ENCODE data around the gene MCIDAS.

The MCIDAS gene

GRCh38 chr5:55230086-55230629 is 3.0 kb upstream of the MCIDAS start:
- no peak for DNase-seq (ENCODE audit: low spot score in 2 of 2)
- Histone ChIP-seq H3K36me3 (replicated peaks) (peaks cover 8% of the 10 kb centered on the region; the same call in 1 of the 2 replicates), H3K9me3 (no peaks in the 10 kb centered on the region), H3K4me1 (peaks cover 22% of the 10 kb centered on the region), H3K4me3 (no peak overlapping the region), H3K27me3 (ENCODE audit: low read depth) (no peaks in the 10 kb centered on the region)
- in situ Hi-C loops (cut with MboI; ENCODE audit: low sequenced_read_pairs) = no loop called here

DNA sequence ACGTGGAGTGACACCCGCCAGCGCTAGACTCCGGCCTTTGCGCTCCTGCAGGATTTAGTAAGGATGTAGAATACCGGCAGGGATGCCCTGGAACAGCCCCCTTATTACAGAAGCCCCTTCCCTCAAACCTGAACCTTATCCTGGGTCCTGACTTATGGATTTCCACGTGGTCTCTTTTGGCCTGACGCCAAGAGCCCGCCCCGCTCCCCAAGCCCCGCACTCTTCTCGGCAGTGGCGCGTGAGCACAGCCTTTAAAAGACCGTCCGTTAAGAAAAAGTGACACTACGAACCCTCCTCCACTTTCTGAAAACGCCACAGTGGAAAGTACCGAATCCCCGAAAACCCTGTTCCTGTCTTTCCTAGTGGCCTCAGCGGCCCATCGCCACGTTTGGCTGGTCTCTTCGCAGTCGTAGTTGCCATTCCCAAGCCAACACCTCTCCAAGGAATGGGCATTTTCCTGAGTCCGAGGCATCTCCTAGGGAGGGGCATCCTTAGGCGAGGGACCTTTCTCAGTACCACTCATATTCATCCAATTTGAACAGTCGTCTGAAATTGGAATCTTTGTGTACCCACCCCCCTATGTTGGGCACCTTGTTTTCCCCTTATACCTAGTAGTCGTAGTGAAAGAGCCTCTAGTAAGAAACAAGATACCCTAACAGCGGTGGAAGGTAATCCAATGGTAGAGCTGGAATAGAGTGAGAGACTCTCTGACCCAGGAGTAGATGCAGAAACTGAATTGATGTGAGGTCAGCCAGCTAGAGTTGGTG is 732 bp upstream of the MCIDAS start:
- in situ Hi-C loops (cut with MboI; ENCODE audit: low sequenced_read_pairs) = loop anchor here (10.0 kb wide), 1 partner anchor 53 kb away; the partner anchor contains the start of gene CDC20B
- peak overlapping the region; percentile 61 for H3K4me3 ChIP-seq

DNA sequence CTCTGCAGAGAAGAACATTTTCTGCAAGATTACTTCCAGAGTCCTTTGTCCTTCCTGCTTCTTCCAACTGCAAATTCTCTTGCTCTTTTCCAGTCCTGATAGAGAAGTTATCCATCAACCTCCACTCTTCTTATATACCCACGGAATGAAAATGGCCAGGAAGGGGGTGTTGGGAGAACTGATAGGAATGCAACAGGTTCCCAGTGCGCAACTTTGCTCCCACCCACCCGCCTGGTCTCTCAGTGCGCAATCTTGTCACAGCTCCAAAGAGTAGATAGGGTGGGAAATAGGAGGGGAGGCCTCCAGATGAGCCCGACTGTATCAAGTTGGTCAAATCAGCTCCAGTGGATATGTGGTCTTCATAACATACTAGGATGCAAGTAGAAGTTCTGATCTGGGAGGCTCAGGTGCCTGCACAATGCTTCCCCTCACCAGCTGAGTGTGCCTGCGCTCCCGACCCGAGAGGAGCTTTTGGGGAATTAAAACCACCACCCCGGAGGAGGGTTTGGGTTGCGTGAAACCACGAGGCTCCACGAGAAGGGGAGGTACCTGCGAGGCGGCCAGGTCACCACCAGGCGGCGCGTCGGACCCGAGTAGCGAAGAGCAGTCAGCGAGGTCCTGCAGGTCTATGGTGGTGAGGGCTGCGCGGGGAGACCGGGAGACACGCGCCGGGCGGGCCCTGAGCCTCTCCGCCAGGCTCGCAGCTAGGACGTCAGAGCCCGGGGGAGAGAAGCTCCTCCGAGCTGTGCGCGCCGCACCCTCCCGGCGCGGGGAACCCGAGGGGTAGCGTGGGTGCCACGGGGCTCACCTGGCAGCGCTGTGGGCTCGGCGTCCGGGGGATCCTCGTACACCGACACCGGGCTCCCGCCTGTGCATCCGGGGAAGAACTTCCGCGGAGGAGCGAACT is 835 bp downstream of the MCIDAS start:
- H3K9me3 ChIP-seq = no peaks in the 10 kb centered on the region
- no peaks in the 10 kb centered on the region for H3K27me3 ChIP-seq (ENCODE audit: low read depth)
- peaks cover 16% of the 10 kb centered on the region for H3K4me1 ChIP-seq
- DNase-seq (ENCODE audit: low spot score in 2 of 2) = peak; percentile 83 to 95
- in situ Hi-C loops (cut with MboI; ENCODE audit: low sequenced_read_pairs) = loop anchor here (10.0 kb wide), 1 partner anchor 51 kb away; the partner anchor contains the start of gene CDC20B
- peak overlapping the region; percentile 61 for H3K4me3 ChIP-seq
- H3K36me3 ChIP-seq (replicated peaks) = peaks cover 9% of the 10 kb centered on the region

More for the DNA sequence above, 732 bp upstream of the MCIDAS start:
- Histone ChIP-seq H3K27me3 (ENCODE audit: low read depth) (no peaks in the 10 kb centered on the region), H3K36me3 (replicated peaks) (peaks cover 8% of the 10 kb centered on the region; the same call in 1 of the 2 replicates), H3K4me1 (peaks cover 16% of the 10 kb centered on the region), H3K9me3 (no peaks in the 10 kb centered on the region)
- DNase-seq (ENCODE audit: low spot score in 2 of 2) = peak in 1 of 2 experiments; percentile 16

- Histone ChIP-seq H3K9me3 (no peaks in the 10 kb centered on the region), H3K4me1 (peaks cover 11% of the 10 kb centered on the region), H3K4me3 (no peak overlapping the region), H3K27me3 (ENCODE audit: low read depth) (no peaks in the 10 kb centered on the region), H3K36me3 (replicated peaks) (peaks cover 12% of the 10 kb centered on the region)
- no peak for DNase-seq (ENCODE audit: low spot score in 2 of 2)
- in situ Hi-C loops (cut with MboI; ENCODE audit: low sequenced_read_pairs) = loop anchor here (10.0 kb wide), 1 partner anchor 51 kb away; the partner anchor contains the start of gene CDC20B
Observed at GRCh38 chr5:55225346-55225745, 1.8 kb downstream of the MCIDAS start.

- Histone ChIP-seq H3K27me3 (ENCODE audit: low read depth) (no peaks in the 10 kb centered on the region), H3K4me1 (peaks cover 11% of the 10 kb centered on the region), H3K9me3 (no peaks in the 10 kb centered on the region), H3K36me3 (replicated peaks) (peaks cover 17% of the 10 kb centered on the region; the same call in 1 of the 2 replicates), H3K4me3 (no peak overlapping the region)
- in situ Hi-C loops (cut with MboI; ENCODE audit: low sequenced_read_pairs) = loop anchor here (10.0 kb wide), 1 partner anchor 49 kb away; the partner anchor contains the start of gene CDC20B
- no peak for DNase-seq (ENCODE audit: low spot score in 2 of 2)
Observed at GRCh38 chr5:55223812-55224240, 3.3 kb downstream of the MCIDAS start.

- no peaks in the 10 kb centered on the region for H3K27me3 ChIP-seq (ENCODE audit: low read depth)
- no peak for DNase-seq (ENCODE audit: low spot score in 2 of 2)
- in situ Hi-C loops (cut with MboI; ENCODE audit: low sequenced_read_pairs) = loop anchor here (10.0 kb wide), 1 partner anchor 48 kb away; the partner anchor contains the start of gene CDC20B
- no peaks in the 10 kb centered on the region for H3K9me3 ChIP-seq
- H3K4me3 ChIP-seq = no peak overlapping the region
- H3K36me3 ChIP-seq (replicated peaks) = peaks cover 17% of the 10 kb centered on the region; the same call in 1 of the 2 replicates
- H3K4me1 ChIP-seq = peaks cover 11% of the 10 kb centered on the region
Observed at GRCh38 chr5:55222985-55223811, 3.9 kb downstream of the MCIDAS start.

DNA sequence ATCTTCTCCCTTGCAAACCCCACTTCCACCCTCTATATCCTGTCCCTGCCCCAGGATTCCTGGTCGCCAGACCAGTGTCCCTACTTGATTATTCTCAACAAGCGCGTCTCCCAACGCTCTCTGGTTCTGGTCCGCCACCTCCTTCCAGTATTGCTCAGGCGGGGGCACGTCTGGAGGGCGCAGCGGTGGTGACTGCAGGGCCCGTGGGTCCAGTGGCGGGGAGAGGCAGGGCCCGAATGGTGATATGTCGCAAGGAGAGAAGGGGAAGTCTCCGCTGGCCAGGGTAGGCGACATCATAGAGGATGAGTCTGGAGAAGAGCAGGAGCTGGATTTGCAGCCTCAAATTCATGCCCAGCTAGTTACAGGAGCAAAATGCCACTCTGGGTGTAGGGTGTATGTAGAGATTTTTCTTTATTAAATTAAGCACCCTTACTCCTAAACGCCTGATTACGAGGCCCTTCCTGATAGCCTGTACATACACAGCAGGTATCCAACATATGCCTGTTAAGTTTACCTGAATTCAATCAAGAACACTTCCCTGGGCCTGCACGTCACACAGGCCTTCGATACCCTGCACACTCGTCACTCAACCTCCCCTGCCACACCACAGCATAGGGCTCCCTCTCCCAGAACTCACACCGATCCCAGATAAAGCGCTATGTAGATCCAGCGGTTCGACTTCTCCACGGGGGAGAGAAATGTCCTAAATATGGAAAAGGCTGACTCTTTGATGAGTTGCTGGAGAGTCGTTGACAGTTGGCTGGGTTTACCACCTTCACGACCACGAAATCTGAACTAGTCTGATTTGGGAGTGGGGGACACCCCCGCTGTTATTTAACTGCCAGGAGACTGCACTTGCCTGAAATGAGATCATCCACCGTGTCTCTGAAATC is 4.8 kb downstream of the MCIDAS start:
- Histone ChIP-seq H3K4me1 (peaks cover 6% of the 10 kb centered on the region), H3K27me3 (ENCODE audit: low read depth) (no peaks in the 10 kb centered on the region), H3K4me3 (no peak overlapping the region), H3K36me3 (replicated peaks) (peaks cover 17% of the 10 kb centered on the region; the same call in 1 of the 2 replicates), H3K9me3 (no peaks in the 10 kb centered on the region)
- in situ Hi-C loops (cut with MboI; ENCODE audit: low sequenced_read_pairs) = loop anchor here (10.0 kb wide), 1 partner anchor 48 kb away; the partner anchor contains the start of gene CDC20B
- DNase-seq (ENCODE audit: low spot score in 2 of 2) = no peak

GRCh38 chr5:55220433-55221185 is 6.5 kb downstream of the MCIDAS start:
- Histone ChIP-seq H3K27me3 (ENCODE audit: low read depth) (no peaks in the 10 kb centered on the region), H3K9me3 (no peaks in the 10 kb centered on the region), H3K4me1 (no peaks in the 10 kb centered on the region), H3K36me3 (replicated peaks) (peaks cover 17% of the 10 kb centered on the region; the same call in 1 of the 2 replicates), H3K4me3 (no peak overlapping the region)
- in situ Hi-C loops (cut with MboI; ENCODE audit: low sequenced_read_pairs) = loop anchor here (10.0 kb wide), 1 partner anchor 46 kb away; the partner anchor contains the start of gene CDC20B
- no peak for DNase-seq (ENCODE audit: low spot score in 2 of 2)

GRCh38 chr5:55219770-55220169 is 7.3 kb downstream of the MCIDAS start:
- in situ Hi-C loops (cut with MboI; ENCODE audit: low sequenced_read_pairs) = loop anchor here (10.0 kb wide), 1 partner anchor 45 kb away; the partner anchor contains the start of gene CDC20B
- Histone ChIP-seq H3K4me1 (no peaks in the 10 kb centered on the region), H3K27me3 (ENCODE audit: low read depth) (no peaks in the 10 kb centered on the region), H3K4me3 (no peak overlapping the region), H3K9me3 (no peaks in the 10 kb centered on the region), H3K36me3 (replicated peaks) (peaks cover 17% of the 10 kb centered on the region; the same call in 1 of the 2 replicates)
- DNase-seq (ENCODE audit: low spot score in 2 of 2) = no peak

- in situ Hi-C loops (cut with MboI; ENCODE audit: low sequenced_read_pairs) = no loop called here
- H3K9me3 ChIP-seq = no peaks in the 10 kb centered on the region
- H3K36me3 ChIP-seq (replicated peaks) = peaks cover 17% of the 10 kb centered on the region; the same call in 1 of the 2 replicates
- H3K4me3 ChIP-seq = no peak overlapping the region
- DNase-seq (ENCODE audit: low spot score in 2 of 2) = no peak
- no peaks in the 10 kb centered on the region for H3K4me1 ChIP-seq
- no peaks in the 10 kb centered on the region for H3K27me3 ChIP-seq (ENCODE audit: low read depth)
Observed at GRCh38 chr5:55218967-55219366, 8.1 kb downstream of the MCIDAS start.

DNA sequence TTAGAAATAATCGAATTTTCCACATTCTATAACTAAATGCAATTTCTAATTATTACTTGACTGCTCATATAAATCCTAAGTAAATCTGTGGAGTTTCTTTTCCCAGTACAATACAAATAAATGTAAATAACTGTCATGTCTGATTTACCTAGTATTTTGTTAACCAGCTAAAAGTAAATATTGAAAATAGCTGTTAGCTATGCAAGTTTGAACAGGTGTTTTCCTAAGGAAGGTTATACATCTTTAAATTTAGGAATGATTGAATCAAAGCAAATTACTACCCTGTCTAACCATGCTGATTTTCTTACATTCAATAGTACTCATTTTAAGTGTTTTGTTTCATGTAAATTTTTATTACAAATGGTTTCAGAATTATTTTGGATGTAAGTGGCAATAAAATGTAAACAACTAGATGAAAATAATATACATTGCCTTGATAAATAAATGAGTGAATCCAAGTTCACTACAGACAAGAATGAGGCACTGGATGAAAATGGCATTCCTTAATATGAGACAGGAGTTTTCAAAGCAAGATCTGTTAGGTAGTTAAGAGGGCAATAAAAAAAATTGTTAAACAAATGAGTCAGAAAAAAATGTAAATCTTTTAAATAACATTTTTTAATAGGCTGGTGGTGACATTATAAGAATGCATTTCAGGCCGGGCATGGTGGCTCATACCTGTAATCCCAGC is 15.8 kb downstream of the MCIDAS start:
- in situ Hi-C loops (cut with MboI; ENCODE audit: low sequenced_read_pairs) = no loop called here

More for the DNA sequence above, 15.8 kb downstream of the MCIDAS start:
- DNase-seq (ENCODE audit: low spot score in 2 of 2) = no peak
- no peak overlapping the region for H3K4me3 ChIP-seq
- no peaks in the 10 kb centered on the region; the same call in 1 of the 2 replicates for H3K4me1 ChIP-seq
- H3K36me3 ChIP-seq (replicated peaks) = no peaks in the 10 kb centered on the region
- H3K9me3 ChIP-seq = no peaks in the 10 kb centered on the region
- no peaks in the 10 kb centered on the region for H3K27me3 ChIP-seq (ENCODE audit: low read depth)

All from HAP-1 (cell line).